Cortex of kidney (tissue), 1 donor: ENCODE results near the gene FBXL19.
A peak's percentile ranks its signal among the peaks of the same experiment; 100 is the strongest.

Experiments used
- DNase-seq: peaks from one replicate; lab custom pipeline; 2025; lab: John Stamatoyannopoulos, UW

FBXL19 gene

GRCh38 chr16:30944352-30944751 is 21.0 kb downstream of the FBXL19 start:
- no peak for DNase-seq

- DNase-seq = no peak
Measured at GRCh38 chr16:30946671-30947540, 23.5 kb downstream of the FBXL19 start.

GRCh38 chr16:30947541-30947858 is 24.1 kb downstream of the FBXL19 start:
- no peak for DNase-seq

GRCh38 chr16:30947859-30948666 is 24.7 kb downstream of the FBXL19 start:
- DNase-seq = peak; percentile 50

GRCh38 chr16:30948667-30949649 is 25.6 kb downstream of the FBXL19 start, which contains the start of gene ORAI3:
TSS of gene ORAI3 (plus strand) at chr16:30949068. CDS start at chr16:30949290, 222 bp downstream.
- DNase-seq = no peak

- DNase-seq = no peak
Measured at GRCh38 chr16:30949650-30950515, 26.5 kb downstream of the FBXL19 start.

GRCh38 chr16:30950516-30951065 is 27.2 kb downstream of the FBXL19 start:
- DNase-seq = no peak

- DNase-seq = no peak
Measured at GRCh38 chr16:30951193-30951592, 27.8 kb downstream of the FBXL19 start.

GRCh38 chr16:30951750-30952149 is 28.4 kb downstream of the FBXL19 start:
- no peak for DNase-seq

GRCh38 chr16:30953111-30953510 is 29.7 kb downstream of the FBXL19 start:
- DNase-seq = no peak

- no peak for DNase-seq
Measured at GRCh38 chr16:30953511-30954124, 30.2 kb downstream of the FBXL19 start.

- DNase-seq = no peak
Measured at GRCh38 chr16:30954993-30955392, 31.6 kb downstream of the FBXL19 start.

GRCh38 chr16:30956601-30957455 is 33.5 kb downstream of the FBXL19 start:
- DNase-seq = no peak

- no peak for DNase-seq
Measured at GRCh38 chr16:30957456-30958174, 34.2 kb downstream of the FBXL19 start, which contains the start of gene SETD1A. TSS of gene SETD1A (plus strand) at chr16:30957754. CDS start at chr16:30958732, 978 bp downstream.

- DNase-seq = no peak
Measured at GRCh38 chr16:30958175-30959079, 35.1 kb downstream of the FBXL19 start.

- DNase-seq = no peak
Measured at GRCh38 chr16:30961384-30961783, 38.0 kb downstream of the FBXL19 start.

- no peak for DNase-seq
Measured at GRCh38 chr16:30963925-30964511, 40.6 kb downstream of the FBXL19 start.
